Mammary epithelial cell (primary cell): Measurements from ENCODE around the gene MRPL41.

Experiments
- EZH2 ChIP-seq: IDR thresholded peaks from 2 replicates; pipeline ENCODE4 v1.6.1; 2012; ENCODE audit warnings: low read length, inconsistent platforms, borderline replicate concordance
- TF ChIP-seq, protein P1 (sequence below), 2 donors: IDR thresholded peaks in 1 of 2; conservative IDR thresholded peaks in 1 of 2; 2 replicates each; pipeline ENCODE4 v1.5.1; 2011 to 2012; ENCODE audit warnings: inconsistent platforms in 2 of 2, low read length in 2 of 2, mild to moderate bottlenecking in 2 of 2, control low read depth in 1 of 2, low read depth in 1 of 2; ENCODE audit not compliant: insufficient read depth in 1 of 2; ENCODE audit errors: extremely low read depth in 1 of 2

GRCh38 chr9:137583957-137584356 lies 32.3 kb downstream of the MRPL41 start:
- TF ChIP-seq, protein P1, sequence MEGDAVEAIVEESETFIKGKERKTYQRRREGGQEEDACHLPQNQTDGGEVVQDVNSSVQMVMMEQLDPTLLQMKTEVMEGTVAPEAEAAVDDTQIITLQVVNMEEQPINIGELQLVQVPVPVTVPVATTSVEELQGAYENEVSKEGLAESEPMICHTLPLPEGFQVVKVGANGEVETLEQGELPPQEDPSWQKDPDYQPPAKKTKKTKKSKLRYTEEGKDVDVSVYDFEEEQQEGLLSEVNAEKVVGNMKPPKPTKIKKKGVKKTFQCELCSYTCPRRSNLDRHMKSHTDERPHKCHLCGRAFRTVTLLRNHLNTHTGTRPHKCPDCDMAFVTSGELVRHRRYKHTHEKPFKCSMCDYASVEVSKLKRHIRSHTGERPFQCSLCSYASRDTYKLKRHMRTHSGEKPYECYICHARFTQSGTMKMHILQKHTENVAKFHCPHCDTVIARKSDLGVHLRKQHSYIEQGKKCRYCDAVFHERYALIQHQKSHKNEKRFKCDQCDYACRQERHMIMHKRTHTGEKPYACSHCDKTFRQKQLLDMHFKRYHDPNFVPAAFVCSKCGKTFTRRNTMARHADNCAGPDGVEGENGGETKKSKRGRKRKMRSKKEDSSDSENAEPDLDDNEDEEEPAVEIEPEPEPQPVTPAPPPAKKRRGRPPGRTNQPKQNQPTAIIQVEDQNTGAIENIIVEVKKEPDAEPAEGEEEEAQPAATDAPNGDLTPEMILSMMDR (conservative IDR thresholded peaks at IDR 0.05 in 1 of 2, IDR thresholded peaks at IDR 0.05 in 1 of 2; ENCODE audit: extremely low read depth in 1 of 2, insufficient read depth in 1 of 2, low read depth in 1 of 2, low read length in 2 of 2) = no peak
- no peak for TF ChIP-seq EZH2
